ENCODE measurements around the gene DNAJB6.

DNAJB6 gene

DNA sequence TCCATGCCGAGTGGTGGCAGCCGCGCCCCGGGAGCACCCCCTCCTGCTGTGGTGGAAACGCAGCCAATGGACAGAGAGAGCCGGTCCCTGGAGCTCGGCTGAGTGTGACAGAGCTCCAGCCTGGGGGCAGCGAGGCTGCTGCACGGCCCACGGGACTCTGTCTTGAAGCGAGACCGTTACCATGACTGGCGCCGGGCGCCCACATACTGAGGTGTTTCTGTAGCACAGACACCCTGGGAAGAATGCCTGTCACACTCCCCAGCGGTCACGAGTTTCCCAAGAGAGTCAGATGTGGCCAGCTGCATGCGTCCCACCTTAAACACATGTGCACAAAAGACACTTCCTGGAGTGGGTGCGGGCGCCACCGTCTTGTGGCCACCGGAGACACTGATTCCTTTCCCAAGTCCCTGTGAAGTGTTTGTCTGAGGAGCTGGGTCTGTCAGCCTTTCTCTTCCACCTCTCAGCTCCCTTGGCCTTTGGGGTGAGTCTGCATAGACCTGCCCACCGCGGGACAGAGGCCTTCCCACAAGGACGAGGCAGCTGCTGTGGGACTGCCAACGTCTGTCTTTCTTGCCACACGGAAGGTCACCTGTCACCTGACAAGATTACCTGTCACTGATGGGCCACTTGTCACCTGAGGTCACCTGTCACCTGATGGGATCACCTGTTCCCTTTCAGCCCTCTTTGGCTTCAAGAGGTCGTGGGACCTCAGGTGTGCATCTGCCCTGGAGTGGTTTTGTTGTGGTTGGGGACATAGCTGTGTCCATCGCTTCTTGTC is 94.6 kb downstream of the DNAJB6 start:
- no peak for DNase-seq

DNA sequence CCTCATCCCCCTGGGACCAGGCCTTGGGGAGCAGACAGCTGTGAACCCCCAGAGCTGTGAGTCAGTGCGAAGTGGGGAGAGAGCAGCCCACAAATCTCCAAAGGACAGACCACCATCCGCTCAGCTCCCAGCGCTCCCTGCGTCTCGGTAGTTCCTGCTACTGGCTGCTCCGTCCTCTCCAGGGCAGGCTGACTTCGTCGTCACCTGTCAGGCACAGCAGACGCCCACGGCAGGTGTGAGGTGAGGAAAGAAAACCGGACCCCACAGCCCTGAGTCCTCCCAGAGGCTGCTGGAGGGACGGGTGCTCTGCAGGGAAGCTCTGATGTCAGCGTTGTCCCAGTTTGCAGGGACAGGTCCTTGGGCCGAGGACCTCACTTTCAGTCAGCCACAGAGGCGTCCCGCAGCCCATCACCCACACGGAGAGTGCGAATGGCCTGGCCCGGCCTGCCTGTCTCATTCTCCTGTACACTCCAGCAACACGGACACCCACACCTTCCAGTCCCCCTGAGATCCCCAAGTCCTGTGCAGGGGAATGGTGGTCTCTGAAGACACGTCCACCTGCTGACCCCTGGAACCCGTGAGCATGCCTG is 95.2 kb downstream of the DNAJB6 start:
- DNase-seq = no peak

DNA sequence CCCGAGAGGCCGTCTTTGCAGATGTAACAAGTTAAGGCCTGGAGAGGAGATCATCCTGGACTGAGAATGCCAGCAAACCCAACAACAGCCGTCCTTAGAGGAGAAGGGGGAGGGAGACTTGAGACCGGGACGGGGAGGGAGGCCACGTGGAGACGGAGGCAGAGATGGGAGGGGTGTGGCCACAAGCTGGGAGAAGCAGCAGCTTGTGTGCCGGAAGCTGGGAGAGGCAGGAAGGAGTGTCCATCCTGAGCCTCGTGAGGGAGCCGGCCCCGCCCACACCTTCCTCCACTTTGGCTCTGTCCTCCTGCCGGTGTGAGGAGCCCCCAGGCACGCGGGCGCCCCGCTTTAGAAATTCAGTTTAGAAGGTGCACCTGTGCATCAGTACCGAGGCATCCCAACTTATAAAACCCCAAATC is 95.7 kb downstream of the DNAJB6 start:
- peak; percentile 50 for DNase-seq

DNA sequence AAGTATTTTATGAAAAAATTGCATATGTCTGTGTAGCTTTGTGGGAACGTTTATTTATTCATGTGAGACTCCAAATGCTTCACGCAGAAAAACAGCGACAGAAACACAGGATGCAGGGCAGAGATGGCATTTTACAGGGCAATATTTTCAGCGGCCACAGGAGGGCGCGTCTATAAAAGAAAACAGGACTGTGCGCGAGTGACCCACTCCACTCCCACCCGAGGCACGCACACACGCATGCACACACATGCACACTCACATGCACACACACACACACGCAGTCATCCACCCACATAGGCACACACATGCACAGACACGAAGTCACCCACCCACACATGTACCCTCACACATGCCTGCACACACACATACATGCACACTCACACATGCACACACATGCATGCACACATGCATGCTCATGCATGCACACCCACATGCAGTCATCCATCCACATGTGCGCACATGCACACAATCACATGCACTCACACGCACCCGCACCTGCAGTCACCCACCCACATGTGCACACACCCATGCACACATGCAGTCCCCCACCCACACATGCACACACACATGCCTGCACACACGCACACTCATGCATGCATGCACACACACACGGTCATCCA is 96.3 kb downstream of the DNAJB6 start:
- DNase-seq = peak; percentile 22

DNA sequence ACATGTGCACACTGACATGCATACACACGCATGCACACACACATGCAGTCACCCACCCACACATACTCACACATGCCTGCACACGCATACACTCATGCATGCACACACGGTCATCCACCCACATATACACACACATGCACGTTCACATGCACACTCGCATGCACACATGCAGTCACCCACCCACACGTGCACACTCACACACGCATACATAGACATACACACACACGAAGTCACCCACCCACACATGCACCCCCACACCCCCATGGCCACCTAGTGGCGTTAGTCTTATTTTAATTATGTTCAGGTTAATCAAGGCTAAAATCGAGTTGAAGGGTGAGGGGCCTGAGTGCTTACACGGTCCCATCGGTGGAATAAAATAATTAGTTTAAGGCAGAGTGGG is 96.8 kb downstream of the DNAJB6 start:
- DNase-seq = no peak

DNA sequence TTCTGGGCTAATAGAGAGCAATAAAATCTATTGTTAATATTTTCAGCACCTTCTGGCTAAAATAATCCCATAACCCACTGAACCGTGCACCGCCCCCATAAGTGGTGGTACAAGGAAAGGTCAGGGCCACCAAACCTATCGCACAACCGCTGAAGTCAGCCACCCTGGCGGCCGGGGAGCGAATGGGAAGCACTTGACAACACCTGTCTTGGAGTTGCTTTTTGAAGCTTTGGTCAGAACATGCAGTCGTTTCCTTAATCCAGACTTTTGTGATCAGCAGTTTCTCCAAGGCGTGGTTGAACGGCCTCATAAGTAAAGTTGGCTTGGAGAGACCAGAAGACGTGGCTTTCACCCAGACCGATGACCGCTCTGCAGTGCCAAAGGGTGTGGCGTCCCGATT is 97.4 kb downstream of the DNAJB6 start:
- no peak for DNase-seq

DNA sequence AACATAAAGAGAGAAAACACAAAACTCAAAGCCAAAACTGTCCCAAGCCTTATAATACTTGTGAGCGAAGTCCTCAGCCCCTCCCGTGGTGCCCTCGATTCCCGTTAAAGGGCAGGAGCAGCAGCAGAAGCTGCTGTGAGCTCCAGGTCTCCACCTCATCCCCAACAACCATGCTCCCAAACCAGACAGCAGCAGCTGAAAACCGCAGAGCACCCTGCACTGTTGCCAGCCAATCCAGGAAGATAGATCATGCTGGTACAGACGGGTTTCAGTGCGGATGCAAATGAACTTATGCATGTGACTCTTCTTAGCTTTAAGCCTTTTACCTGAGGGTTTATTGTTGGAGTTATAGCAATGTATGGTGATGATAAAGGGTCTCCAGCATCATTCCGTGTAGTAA is 97.9 kb downstream of the DNAJB6 start:
- DNase-seq = no peak

DNA sequence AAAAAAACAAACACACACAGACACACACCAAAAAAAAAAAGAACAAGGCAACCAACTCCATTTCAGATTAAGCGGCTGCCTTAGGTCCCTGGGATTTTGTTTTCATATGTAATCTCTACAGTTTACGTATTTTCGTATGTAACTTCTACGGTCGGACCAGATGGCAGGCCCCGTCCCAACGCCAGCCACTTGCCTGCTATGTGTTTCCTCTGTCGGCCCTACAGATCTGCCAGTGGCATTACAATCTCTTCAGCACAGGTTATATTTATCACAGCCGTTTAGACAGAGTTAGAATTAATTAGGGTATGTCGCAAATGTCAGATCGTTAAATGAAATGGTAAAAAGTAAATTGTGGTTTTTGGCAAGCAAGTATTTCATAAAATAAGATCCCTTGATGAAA is 99.3 kb downstream of the DNAJB6 start:
- no peak for DNase-seq

DNA sequence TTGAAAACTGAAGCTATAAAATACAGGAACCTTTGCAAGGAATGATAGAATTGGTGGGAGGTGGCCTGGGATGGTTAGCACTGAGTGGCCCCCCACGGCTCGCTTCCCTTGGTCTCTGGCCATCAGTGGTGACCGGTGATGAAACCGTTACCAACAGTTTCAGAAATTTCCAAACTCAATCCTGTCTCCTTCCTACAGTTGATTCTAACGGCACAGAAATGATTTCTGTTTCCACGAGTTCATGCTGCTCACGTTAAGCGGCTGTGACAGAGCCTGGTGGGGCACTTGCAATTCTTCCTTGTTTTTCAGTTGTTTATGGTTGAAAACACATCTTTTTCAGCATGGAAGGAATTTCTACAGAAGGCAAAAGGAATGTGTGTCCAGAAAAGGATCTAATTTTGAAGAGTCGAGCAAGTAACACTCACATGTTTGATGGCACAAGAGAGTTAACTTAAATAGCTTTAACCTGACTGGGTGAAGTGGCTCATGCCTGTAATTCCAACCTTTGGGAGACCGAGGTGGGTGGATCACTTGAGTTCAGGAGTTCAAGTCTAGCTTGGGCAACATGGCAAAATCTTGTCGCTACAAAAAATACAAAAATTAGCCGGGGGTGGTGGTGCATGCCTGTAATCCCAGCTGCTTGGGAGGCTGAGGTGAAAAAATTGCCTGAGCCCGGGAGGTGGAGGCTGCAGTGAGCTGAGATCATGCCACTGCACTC is 100.1 kb downstream of the DNAJB6 start:
- DNase-seq = no peak

DNA sequence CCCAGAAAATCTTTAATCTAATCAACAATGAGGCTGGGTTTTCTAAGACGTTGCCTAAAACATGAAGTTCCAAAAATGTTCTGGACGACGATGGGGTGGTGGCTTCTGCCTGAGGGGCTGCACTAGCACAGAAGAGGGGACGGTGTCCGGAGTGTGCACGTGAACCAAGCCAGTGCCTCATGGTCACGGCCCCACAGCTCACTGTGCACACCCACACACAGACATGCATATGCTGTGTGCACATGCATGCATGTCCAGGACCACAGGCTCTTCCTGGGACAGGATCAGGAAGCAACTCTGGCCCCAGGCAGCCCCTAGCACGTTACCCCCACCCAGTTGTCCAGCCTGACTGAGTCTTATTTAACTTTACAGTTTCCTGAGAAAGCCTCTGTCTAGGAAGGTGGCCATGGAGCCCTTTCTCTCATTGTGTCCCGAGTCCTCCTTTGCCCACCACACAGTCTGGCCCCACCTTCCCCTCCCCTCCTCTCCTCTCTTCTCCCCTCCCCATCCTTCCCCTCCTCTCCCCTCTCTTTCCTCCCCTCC is 100.8 kb downstream of the DNAJB6 start:
- DNase-seq = no peak

DNA sequence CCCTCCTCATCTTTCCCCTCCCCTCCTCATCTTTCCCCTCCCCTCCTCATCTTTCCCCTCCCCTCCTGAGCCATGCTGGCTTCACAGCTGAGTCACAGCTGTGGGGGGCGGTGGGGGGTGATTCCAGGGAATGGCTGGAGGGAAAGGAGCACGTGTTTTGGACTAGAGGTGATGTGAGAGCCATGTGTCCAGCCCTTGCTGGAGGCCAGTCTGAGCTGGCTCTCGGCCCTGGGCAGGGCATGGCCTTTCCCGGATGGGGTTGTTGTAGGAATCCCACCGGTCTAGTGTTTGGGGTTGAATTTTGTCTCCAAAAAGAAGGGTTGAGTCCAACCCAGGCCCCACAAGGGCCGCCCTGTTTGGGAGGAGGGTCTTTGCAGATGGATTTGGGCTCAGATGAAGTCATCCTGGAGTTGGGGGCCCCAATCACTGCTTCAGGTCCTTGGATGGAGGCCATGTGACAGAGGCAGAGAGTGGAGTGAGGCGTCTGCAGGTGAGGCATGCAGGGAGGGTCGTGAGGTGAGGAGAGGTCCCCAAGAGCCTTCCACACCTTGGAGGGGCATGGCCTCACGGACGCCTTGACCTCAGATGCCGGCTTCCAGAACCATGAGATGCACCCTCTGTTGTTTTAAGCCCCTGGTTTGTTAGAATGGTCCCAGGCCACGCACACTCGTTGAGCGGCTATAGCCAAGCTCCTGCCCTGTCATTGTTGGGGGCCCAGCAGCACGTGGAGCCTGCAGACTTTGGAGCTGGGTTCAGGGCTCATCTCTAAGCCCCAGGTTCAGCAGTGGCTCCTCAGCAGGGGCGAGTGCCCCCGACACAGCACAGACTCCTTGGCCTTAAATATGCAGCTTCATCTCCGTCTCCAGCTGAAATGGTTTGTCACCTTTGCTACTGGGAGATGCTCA is 101.6 kb downstream of the DNAJB6 start:
- no peak for DNase-seq

DNA sequence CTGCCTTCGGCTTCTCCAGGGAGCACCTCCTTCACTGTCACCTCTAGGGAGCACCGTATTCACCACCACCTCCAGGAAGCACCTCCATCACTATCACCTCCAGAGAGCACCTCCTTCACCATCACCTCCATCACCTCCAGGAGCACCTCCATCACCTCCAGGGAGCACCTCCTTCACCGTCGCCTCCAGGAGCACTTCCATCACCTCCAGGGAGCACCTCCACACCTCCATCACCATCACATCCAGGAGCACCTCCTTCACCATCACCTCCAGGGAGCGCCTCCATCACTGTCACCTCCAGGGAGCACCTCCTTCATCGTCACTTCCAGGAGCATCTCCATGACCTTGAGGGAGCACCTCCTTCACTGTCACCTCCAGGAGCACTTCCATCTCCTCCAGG is 102.3 kb downstream of the DNAJB6 start:
- DNase-seq = no peak

DNA sequence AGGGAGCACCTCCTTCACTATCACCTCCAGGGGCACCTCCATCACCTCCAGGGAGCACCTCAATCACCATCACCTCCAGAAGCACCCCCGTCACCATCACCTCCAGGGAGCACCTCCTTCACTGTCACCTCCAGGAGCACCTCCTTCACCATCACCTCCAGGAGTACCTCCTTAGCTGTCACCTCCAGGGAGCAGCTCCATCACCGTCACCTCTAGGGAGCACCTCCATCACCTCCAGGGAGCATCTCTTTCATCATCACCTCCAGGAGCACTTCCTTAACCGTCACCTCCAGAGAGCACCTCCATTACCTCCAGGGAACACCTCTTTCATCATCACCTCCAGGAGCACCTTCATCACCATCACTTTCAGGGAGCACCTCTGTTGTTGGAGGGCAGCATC is 103.0 kb downstream of the DNAJB6 start:
- DNase-seq = no peak

DNA sequence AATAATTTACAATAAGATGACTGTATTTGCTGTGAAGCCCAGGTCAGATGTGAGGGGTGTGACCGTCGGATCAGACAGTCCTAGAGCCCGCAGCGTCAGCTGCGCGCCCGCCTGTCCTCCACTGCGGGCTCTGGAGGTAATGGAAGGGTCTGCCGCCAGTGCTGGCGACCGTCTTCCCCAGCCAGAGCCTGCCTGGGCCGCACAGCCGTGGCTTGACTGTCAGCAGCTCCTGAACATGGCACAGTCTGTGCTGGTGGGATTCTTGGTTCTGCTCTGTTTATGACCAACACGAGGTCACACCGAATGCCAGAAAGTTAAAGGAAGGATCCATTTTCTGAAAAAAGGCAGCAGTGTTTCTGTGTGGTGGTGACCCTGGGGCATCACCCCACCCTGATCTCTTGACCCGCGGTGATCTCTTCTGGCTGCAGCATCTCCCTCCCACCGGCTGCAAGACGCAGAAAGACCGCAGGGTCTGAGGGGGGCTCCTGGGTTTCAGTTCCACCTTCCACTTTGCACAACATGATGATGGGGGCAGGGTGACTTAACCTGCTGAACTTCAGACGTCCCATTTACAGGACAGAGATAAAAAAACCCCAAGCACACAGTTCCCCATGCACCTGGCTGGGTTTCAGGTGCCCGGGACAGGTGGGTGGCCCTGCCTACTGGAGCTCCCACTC is 103.7 kb downstream of the DNAJB6 start:
- no peak for DNase-seq

DNA sequence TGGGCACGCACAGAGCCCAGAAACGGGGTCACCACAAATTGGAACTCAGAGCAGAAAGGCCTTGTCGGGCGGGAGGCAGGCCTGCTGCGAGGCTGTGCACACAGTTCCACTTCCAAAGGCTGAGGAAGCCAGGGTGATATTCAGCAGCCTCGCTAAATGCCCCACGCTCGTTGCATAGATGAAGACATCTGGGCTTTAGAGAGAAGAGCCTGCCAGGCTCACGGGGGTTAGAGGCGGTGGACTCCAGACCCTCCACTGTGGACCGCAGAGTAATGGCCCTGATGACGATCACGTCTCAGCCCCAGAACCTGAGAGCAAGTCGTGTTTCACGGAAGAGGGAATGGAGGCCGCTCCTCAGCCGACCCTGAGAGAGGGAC is 104.2 kb downstream of the DNAJB6 start:
- DNase-seq = no peak

DNA sequence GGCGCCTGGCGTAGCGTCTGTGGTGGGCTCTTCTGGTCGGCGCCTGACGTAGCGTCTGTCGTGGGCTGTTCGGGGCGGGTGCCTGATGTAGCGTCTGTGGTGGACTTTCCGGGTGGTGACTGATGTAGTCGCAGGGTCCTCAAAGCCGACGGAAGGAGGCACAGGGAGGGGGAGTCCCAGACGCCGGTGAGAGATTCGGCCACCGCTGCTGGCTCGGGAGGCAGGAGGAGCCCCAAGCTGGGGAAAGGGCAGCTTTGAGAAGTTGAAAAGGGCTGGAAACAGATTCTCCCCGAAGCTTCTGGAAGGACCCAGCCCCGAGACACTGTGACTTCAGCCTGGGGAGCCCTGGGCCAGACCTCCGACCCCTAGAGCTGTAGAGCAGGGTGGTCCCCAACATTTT is 105.7 kb downstream of the DNAJB6 start:
- no peak for DNase-seq

DNA sequence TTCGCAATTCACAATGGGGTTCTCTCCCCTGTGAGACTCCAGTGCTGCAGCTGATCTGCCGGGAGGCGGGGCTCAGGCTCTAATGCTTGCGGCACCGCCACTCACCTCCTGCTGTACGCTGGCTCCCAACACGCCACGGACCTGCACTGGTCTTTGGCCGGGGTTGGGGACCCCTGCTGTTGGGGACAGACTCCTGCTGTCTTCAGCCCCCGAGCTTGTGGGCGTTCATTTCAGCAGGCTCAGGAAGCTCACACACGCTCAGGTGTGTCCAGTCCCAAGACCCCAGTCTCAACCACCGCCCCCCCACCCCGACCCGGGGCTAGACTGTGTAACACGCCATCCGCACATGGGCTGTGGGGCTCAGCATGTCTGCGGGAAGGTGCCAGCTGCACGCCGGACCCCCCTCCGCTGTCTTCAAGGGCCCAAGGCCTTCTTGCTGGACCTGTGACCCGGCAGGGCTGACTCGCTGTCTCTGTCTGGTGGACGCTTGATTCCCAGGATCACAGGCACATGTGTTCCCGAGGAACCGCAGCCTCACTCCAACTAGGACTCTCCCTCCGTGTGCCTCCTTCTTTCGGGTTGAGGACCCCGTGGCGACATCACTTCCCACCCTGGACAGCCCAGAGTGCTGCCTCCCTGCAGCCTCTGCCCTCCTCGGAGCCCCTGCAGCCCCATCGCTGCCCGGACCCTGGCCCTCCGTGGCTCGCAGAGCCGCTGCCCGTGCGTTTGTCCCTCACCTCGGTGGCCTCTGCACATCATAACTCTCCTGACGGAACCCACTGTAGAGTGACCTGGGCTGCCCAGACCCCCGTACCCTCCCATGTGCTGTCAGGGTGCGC is 106.4 kb downstream of the DNAJB6 start:
- DNase-seq = no peak

DNA sequence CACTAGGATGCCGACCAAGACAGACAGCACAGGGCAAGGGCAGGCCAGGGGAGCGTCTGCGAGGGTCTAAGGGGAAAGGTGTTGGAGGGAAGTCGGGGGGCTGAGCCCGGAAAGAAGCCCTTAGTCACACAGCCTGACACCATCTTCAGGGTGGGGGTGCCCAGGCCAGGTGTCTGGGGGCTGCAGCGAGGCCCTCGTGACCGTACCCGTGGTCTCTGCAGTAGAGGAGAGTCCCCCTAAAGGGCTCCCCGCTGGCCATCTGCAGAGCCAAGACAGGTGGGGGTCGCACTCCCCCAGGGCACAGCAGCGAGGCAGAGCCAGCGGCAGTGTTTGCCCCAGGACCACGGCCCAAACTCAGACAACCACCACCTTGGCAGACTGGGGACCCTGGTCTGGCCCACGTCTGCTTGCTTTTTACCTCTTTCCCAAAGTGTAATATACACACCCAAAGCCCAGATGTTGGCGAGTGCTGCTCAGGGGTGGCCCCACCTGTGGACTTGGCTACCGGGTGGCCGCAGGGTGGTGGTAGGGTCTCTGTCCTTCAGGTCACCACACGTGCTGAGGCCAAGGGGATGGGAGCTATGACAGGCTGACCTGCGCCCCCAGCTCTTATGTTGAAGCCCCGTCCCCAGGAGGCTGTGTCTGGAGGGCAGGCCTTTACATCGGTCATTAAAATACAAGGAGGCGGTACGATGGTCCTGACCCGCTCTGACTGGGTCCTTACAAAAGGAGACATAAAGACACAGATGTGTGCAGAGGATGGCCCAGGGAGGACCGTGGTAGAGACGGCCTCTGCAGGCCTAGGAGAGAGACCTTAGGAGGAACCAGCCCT is 107.4 kb downstream of the DNAJB6 start:
- no peak for DNase-seq

DNA sequence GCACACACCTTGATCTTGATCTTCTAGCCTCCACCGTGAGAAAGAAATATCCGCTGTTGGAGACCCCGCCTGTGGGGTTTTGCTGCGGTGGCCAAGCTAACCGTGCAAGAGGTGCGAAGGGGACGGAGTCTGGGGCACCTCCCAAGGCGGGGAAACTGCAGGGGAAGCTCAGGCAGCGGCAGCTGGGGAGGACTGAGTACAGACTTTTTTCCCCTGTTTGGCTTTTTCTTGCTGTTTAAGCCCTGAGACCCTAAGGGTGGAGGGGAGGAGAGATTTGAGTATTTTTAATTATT is 108.0 kb downstream of the DNAJB6 start:
- no peak for DNase-seq
